BJ (cell line): Measurements from ENCODE around the gene MFSD6L. TPM values are rescaled to one million over a fixed set of nuclear protein-coding genes. Genes with fewer than 3 reads are reported as not detected.
"Not testable (repeated sequence)": the region's sequence is repeated elsewhere in the genome, so short reads cannot be mapped to it uniquely, and the experiment has no call there.

ENCODE experiments used
- CTCF ChIA-PET: fragments of 350-600 bp; formaldehyde crosslinking; extraction: SDS; loops from one replicate; lab custom pipeline; 2021; ENCODE audit warnings: antibody characterized with exemption, inconsistent platforms; lab: Yijun Ruan, JAX
- POLR2A ChIA-PET: fragments of 300-600 bp; sonication (Branson Sonifier 250); formaldehyde crosslinking; extraction: SDS; loops from one replicate; lab custom pipeline; 2021; ENCODE audit warnings: antibody characterized with exemption; lab: Charles Lee
- DNase-seq: peaks from one replicate; pipeline ENCODE4 v3.0.0-alpha.2; 2011; ENCODE audit warnings: low read depth
- H3K27me3 ChIP-seq: 2 replicates; pipeline ENCODE4 v1.6.0; 2011; ENCODE audit warnings: low read length; ENCODE audit not compliant: control insufficient read depth, insufficient read depth
- H3K36me3 ChIP-seq: 2 replicates; pipeline ENCODE4 v1.5.1; 2011; ENCODE audit warnings: low read length; ENCODE audit not compliant: control insufficient read depth, insufficient read depth
- H3K4me3 ChIP-seq: 2 replicates; pipeline ENCODE4 v1.5.1; 2011; ENCODE audit warnings: low read depth, mild to moderate bottlenecking, control low read depth, low read length
- CTCF ChIP-seq: IDR thresholded peaks from 2 replicates; pipeline ENCODE4 v1.5.1; 2011; ENCODE audit warnings: low read depth, mild to moderate bottlenecking, control low read depth, inconsistent platforms, low read length, moderate library complexity; ENCODE audit not compliant: insufficient read depth
- polyA plus RNA-seq: library from polyadenylated mRNA; depleted of rRNA; stranded (reverse); fragments of >200 nt; gene quantifications from 2 replicates; pipeline ENCODE4 v1.2.3, GENCODE V29; 2011

The MFSD6L gene
- polyA plus RNA-seq, 1 experiment, result not detected

DNA sequence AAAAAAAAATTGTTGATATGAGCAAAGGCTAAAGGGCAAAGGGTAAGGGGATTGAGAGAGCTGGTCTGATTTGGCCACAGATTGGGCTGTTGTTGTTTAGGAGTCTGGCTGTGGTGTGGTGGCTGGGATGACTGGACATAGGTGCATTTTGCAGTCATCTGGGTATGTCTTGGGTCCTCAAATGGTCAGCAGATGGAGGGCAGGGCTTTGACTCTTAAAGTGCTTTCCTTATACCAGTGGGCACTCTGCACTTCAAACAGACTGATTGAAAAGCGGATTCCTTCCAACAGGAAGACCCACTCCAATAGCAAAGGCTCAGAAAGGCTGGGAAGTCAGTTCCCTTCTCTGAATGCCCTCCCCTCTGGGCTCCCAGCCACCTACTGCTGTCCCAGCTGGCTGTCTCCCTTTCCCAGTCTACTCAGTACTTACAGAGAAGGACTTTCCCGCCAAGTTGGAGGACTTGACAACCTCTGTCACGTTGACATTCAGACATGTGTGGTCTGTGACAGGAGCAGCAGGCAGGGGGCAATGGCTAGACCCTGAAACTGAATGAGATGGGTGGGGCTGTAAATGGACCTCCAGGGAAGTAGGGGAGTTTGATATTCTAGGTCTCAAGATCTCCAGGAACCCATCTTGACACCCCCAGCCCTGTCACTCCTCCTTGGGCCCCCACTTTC is 19.6 kb upstream of the MFSD6L start:
- CTCF ChIA-PET, result interaction anchor here (0.7 kb wide), 2 partner anchors 143 to 191 kb away, joined by 3 read pairs; no protein-coding TSS in a partner anchor
- POLR2A ChIA-PET, result no interaction called here
- Histone ChIP-seq H3K36me3 (no peaks in the 10 kb centered on the region), H3K27me3 (no peaks in the 10 kb centered on the region), H3K4me3 (no peak overlapping the region)
- no peak for DNase-seq
- no peak for TF ChIP-seq CTCF

DNA sequence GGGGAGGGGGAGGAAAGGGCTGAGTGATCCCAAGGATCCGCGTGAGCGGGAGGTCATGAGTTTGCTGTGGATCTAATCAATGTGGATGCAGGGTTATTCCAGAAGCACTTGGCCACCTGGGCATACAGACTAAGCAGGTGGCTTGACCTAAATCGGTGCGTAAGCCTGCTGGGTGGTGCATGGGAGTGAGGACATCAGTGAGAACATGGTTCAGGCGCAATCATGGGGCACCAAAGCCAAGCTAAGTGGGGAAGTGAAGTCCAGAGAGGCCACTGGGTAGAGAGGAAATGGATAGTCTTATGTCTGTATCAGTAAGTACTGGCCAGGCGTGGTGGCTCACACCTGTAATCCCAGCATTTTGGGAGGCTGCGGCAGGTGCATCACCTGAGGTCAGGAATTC is 18.9 kb upstream of the MFSD6L start:
- Histone ChIP-seq H3K4me3 (no peak overlapping the region), H3K36me3 (no peaks in the 10 kb centered on the region), H3K27me3 (no peaks in the 10 kb centered on the region)
- no peak for TF ChIP-seq CTCF
- DNase-seq, result no peak
- ChIA-PET POLR2A (no interaction called here), CTCF (no interaction called here)

GRCh38 chr17:8806926-8807550 is 7.9 kb upstream of the MFSD6L start:
- POLR2A ChIA-PET, result no interaction called here
- CTCF ChIA-PET, result no interaction called here
- no peak for TF ChIP-seq CTCF
- no peaks in the 10 kb centered on the region for H3K27me3 ChIP-seq
- H3K4me3 ChIP-seq, result no peak overlapping the region
- DNase-seq, result no peak
- H3K36me3 ChIP-seq, result no peaks in the 10 kb centered on the region

- no peak overlapping the region for H3K4me3 ChIP-seq
- CTCF ChIA-PET, result interaction anchor here (0.6 kb wide), 1 partner anchor 23 kb away, joined by 3 read pairs; no protein-coding TSS in a partner anchor
- no peak for DNase-seq
Measured at GRCh38 chr17:8806253-8806925, 7.2 kb upstream of the MFSD6L start.

DNA sequence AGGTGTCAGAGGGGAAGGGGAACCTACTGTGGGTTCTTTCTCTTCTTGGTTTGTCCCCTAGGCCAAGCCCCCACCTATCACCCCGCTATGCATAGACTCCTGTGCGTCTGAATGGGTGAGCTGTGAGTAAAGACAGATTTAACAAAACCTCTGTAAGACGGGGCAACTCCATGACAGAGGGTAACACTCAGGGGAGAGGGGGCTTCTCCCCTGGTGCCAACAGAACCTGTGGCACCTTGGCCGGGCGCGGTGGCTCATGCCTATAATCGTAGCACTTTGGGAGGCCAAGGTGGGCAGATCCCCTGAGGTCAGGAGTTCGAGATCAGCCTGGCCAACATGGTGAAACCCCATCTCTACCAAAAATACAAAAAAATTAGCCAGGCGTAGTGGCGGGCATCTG is 6.2 kb upstream of the MFSD6L start:
- POLR2A ChIA-PET, H3K27me3 ChIP-seq, H3K36me3 ChIP-seq, DNase-seq, H3K4me3 ChIP-seq: not testable (repeated sequence)
- CTCF ChIA-PET, result interaction anchor here (0.6 to 2.4 kb wide), 3 partner anchors 22 to 423 kb away, joined by 3 to 12 read pairs (median 3); no protein-coding TSS in a partner anchor

More at GRCh38 chr17:8806253-8806925, 7.2 kb upstream of the MFSD6L start:
- no peak for TF ChIP-seq CTCF
- Histone ChIP-seq H3K36me3 (no peaks in the 10 kb centered on the region), H3K27me3 (no peaks in the 10 kb centered on the region)
- POLR2A ChIA-PET, result no interaction called here
